PC-3 (cell line): ENCODE data around the gene VSX1. TPM values are rescaled to one million over a fixed set of nuclear protein-coding genes. Genes with fewer than 3 reads are reported as not detected.

Source experiments
- ATAC-seq: fragments of 200-7000 bp; cut with Tn5 transposase; 2 replicates; pipeline ENCODE4 v1.9.1; 2020; ENCODE audit warnings: mild to moderate bottlenecking, moderate library complexity
- BruUV-seq: library from RNA; stranded (reverse); fragments of 400-500 nt; replicated peaks from 2 replicates; lab custom pipeline; 2021; lab: Mats Ljungman, UMichigan
- CTCF ChIA-PET: fragments of 300-600 bp; sonication (Branson Sonifier 250); formaldehyde crosslinking; loops from one replicate; lab custom pipeline; 2022; ENCODE audit warnings: antibody characterized with exemption; lab: Charles Lee
- POLR2A ChIA-PET: fragments of 300-600 bp; sonication (Branson Sonifier 250); formaldehyde crosslinking; loops from one replicate; lab custom pipeline; 2022; ENCODE audit warnings: antibody characterized with exemption; ENCODE audit not compliant: unreplicated experiment; lab: Charles Lee
- DNase-seq: peaks from one replicate; pipeline ENCODE4 v3.0.0-alpha.2; 2015
- H2AFZ ChIP-seq: fragments of 300-600 bp; sonication (generic); 2 replicates; pipeline ENCODE4 v1.6.0; 2016; ENCODE audit warnings: antibody characterized with exemption, low read length
- H3F3A ChIP-seq: fragments of 300-600 bp; sonication (generic); one replicate; pipeline ENCODE4 v1.6.0; 2017; ENCODE audit warnings: antibody characterized with exemption, low read length, control low read depth, mild to moderate bottlenecking; ENCODE audit not compliant: unreplicated experiment
- H3K27ac ChIP-seq: fragments of 300-600 bp; sonication (generic); 2 replicates; pipeline ENCODE4 v1.5.1; 2016; ENCODE audit warnings: mild to moderate bottlenecking, low read length
- H3K27me3 ChIP-seq: fragments of 300-600 bp; sonication (generic); 2 replicates; pipeline ENCODE4 v1.6.1; 2016; ENCODE audit warnings: low read length, mixed read lengths
- H3K36me3 ChIP-seq: fragments of 300-600 bp; sonication (generic); 2 replicates; pipeline ENCODE4 v1.6.1; 2016; ENCODE audit warnings: low read depth, mixed run types, low read length, mixed read lengths
- H3K4me1 ChIP-seq: fragments of 300-600 bp; sonication (generic); 2 replicates; pipeline ENCODE4 v1.5.1; 2016; ENCODE audit warnings: low read length; ENCODE audit not compliant: insufficient read depth
- H3K4me2 ChIP-seq: fragments of 300-600 bp; sonication (generic); 2 replicates; pipeline ENCODE4 v1.6.0; 2016; ENCODE audit warnings: low read length
- H3K4me3 ChIP-seq: fragments of 300-600 bp; sonication (generic); 2 replicates; pipeline ENCODE4 v1.5.1; 2016; ENCODE audit warnings: mild to moderate bottlenecking, low read length, mixed read lengths
- H3K79me2 ChIP-seq: fragments of 300-600 bp; sonication (generic); 2 replicates; pipeline ENCODE4 v1.6.1; 2017; ENCODE audit warnings: low read length, mixed read lengths
- H3K9ac ChIP-seq: fragments of 300-600 bp; sonication (generic); 2 replicates; pipeline ENCODE4 v1.6.0; 2016; ENCODE audit warnings: mild to moderate bottlenecking, low read length
- H3K9me2 ChIP-seq: fragments of 300-600 bp; sonication (generic); replicated peaks from 2 replicates; pipeline ENCODE4 v1.6.1; 2016; ENCODE audit warnings: mixed run types, low read length, mixed read lengths
- H3K9me3 ChIP-seq: fragments of 300-600 bp; sonication (generic); 2 replicates; pipeline ENCODE4 v1.6.1; 2016; ENCODE audit warnings: low read length, mixed read lengths
- H4K20me1 ChIP-seq: fragments of 300-600 bp; sonication (generic); 2 replicates; pipeline ENCODE4 v1.6.1; 2016; ENCODE audit warnings: low read length, mixed read lengths
- CTCF ChIP-seq: fragments of 300-600 bp; sonication (generic); conservative IDR thresholded peaks from 2 replicates; pipeline ENCODE4 v1.5.1; 2017; ENCODE audit warnings: antibody characterized with exemption, low read depth, mild to moderate bottlenecking, low read length
- EZH2 ChIP-seq: fragments of 300-600 bp; sonication (generic); IDR thresholded peaks from one replicate; pipeline ENCODE4 v1.6.1; 2017; ENCODE audit warnings: antibody characterized with exemption, mild to moderate bottlenecking, low read length; ENCODE audit not compliant: unreplicated experiment
- EZH2phosphoT487 ChIP-seq: fragments of 300-600 bp; sonication (generic); IDR thresholded peaks from 2 replicates; pipeline ENCODE4 v1.6.1; 2018; ENCODE audit warnings: mild to moderate bottlenecking, antibody characterized with exemption, low read length, borderline replicate concordance
- intact Hi-C: fragments of 100-400 bp; cut with micrococcal nuclease; formaldehyde crosslinking; loops from 2 replicates; pipeline ENCODE4 v1.9.0; 2023
- total RNA-seq: library from RNA; depleted of rRNA; stranded (reverse); fragments of >200 nt; gene quantifications from 2 replicates; pipeline ENCODE4 v1.2.3, GENCODE V29; 2014

The VSX1 gene
- total RNA-seq, 1 experiment from 2014 or later, result not detected

- Histone ChIP-seq H3K4me1 (peaks cover 14% of the 10 kb centered on the region), H3K4me2 (peak overlapping the region; percentile 64), H3K36me3 (no peaks in the 10 kb centered on the region), H3K4me3 (no peak overlapping the region), H3K9me3 (no peaks in the 10 kb centered on the region), H3K9ac (no peak overlapping the region), H3K27ac (no peak overlapping the region), H3K79me2 (no peaks in the 10 kb centered on the region), H3K9me2 (no peaks in the 10 kb centered on the region), H4K20me1 (no peaks in the 10 kb centered on the region), H3F3A (no peaks in the 10 kb centered on the region), H2AFZ (no peak overlapping the region), H3K27me3 (no peaks in the 10 kb centered on the region)
- ChIA-PET CTCF (no interaction called here), POLR2A (no interaction called here)
- ATAC-seq, result peak; percentile 39
- intact Hi-C loops, result no loop called here
- no TSS peak for BruUV-seq
- peak; percentile 45 for DNase-seq
- TF ChIP-seq EZH2 (no peak), CTCF (no peak), EZH2phosphoT487 (no peak)
Measured at GRCh38 chr20:25040438-25040831, 41.5 kb downstream of the VSX1 start.

DNA sequence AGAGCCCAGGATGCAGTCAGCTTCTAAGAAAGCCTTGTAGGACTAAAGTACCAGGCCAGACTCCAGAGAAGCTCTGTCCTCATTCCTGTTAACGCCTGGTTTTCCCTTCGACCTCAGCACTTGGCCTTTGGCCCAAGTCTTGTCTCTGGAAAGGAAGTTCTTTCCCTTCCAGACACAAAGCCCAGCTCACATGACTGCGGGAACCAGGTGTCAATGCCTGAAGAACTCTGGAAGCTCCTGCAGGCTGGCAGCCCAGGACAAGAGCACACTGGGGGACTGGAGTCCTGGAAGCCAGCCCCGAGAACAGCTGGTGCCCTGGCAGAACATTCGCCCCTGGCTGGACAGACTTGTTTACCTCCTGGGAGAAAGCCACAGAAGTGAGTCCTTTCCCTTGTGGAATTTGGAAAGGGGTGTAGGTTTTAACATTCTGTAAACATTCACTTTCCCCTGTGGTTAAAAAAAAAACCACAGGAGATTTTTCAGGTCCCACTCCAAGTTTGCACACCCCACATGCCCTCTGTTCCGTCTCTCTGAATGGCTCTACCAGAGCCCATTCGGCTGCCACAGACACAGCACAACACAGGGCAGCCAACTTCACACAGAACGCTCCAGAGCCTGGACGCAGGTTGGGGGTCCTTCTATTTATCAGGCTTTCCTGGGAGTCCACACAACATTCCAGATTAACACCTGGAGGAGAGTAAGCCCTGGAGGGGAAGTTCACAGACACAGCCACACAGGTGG lies 42.1 kb downstream of the VSX1 start:
- no peak overlapping the region for H3K9ac ChIP-seq
- ChIA-PET POLR2A (interaction anchor here (0.6 kb wide), 1 partner anchor 169 kb away, joined by 4 read pairs; no protein-coding TSS in a partner anchor), CTCF (no interaction called here)
- H3K27me3 ChIP-seq, result no peaks in the 10 kb centered on the region
- peak; percentile 79 for DNase-seq
- H3K9me2 ChIP-seq, result no peaks in the 10 kb centered on the region
- no TSS peak for BruUV-seq
- peaks cover 14% of the 10 kb centered on the region for H3K4me1 ChIP-seq
- no peak overlapping the region for H2AFZ ChIP-seq
- H3K4me3 ChIP-seq, result no peak overlapping the region
- no peaks in the 10 kb centered on the region for H4K20me1 ChIP-seq
- TF ChIP-seq EZH2phosphoT487 (no peak), CTCF (no peak), EZH2 (no peak)
- H3F3A ChIP-seq, result no peaks in the 10 kb centered on the region
- no peaks in the 10 kb centered on the region for H3K79me2 ChIP-seq
- intact Hi-C loops, result no loop called here
- no peak overlapping the region for H3K27ac ChIP-seq
- H3K36me3 ChIP-seq, result no peaks in the 10 kb centered on the region
- H3K4me2 ChIP-seq, result peak overlapping the region; percentile 64
- ATAC-seq, result peak; percentile 77
- H3K9me3 ChIP-seq, result no peaks in the 10 kb centered on the region

DNA sequence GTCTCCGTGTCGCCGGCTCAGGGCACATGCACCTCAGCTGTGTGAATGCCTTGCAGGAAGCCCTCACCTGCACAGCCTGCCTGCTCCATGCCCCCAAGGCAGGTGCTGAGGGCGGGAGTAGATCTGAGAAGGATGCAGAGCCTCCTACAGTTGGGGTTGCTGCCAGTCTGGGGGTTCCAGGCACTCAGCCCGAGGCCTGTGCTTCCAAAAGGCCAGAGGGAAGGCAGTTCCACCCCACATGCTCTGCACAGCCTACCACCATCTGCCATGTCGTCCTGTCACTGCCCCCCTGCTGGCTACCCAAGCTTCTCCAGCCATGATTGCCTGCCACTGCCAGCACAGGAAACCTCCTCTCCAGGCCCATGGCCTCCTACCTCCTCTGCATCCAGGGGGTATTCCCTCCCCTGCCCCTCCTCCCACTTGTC lies 43.3 kb downstream of the VSX1 start:
- H3F3A ChIP-seq, result no peaks in the 10 kb centered on the region
- no peak overlapping the region for H2AFZ ChIP-seq
- no peak overlapping the region for H3K27ac ChIP-seq
- no peak overlapping the region for H3K4me3 ChIP-seq
- ATAC-seq, result no peak
- intact Hi-C loops, result no loop called here
- ChIA-PET CTCF (no interaction called here), POLR2A (no interaction called here)
- no peaks in the 10 kb centered on the region for H3K27me3 ChIP-seq
- BruUV-seq, result no TSS peak
- TF ChIP-seq EZH2phosphoT487, result no peak
- TF ChIP-seq EZH2, result no peak
- TF ChIP-seq CTCF, result no peak
- no peaks in the 10 kb centered on the region for H3K9me2 ChIP-seq
- H3K9ac ChIP-seq, result no peak overlapping the region
- H3K36me3 ChIP-seq, result no peaks in the 10 kb centered on the region
- H4K20me1 ChIP-seq, result no peaks in the 10 kb centered on the region
- H3K4me1 ChIP-seq, result peaks cover 14% of the 10 kb centered on the region
- no peaks in the 10 kb centered on the region for H3K9me3 ChIP-seq
- no peak for DNase-seq
- no peak overlapping the region for H3K4me2 ChIP-seq
- H3K79me2 ChIP-seq, result no peaks in the 10 kb centered on the region
